Measurements from ENCODE around the gene SCAMP4.
A peak's percentile ranks its signal among the peaks of the same experiment; 100 is the strongest.

The SCAMP4 gene

DNA sequence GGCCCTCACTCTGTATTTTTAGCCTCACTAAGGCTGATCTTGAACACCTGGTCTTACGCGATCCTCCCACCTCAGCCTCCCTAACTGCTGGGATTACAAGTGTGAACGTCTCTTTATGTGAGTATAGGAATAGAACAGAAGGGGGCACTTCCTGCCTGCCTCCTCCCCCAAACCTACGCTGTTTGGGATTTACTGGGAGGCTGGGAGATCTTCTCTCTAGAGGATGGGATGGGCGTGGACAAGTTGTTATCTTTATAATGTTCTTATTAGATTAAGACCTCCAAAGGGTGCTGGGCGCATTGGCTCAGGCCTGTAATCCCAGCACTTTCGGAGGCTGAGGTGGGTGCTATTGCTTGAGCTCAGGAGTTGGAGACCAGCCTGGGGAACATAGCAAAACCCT is 32.9 kb downstream of the SCAMP4 start:
- no peak for DNase-seq (ENCODE audit: low read depth)

DNA sequence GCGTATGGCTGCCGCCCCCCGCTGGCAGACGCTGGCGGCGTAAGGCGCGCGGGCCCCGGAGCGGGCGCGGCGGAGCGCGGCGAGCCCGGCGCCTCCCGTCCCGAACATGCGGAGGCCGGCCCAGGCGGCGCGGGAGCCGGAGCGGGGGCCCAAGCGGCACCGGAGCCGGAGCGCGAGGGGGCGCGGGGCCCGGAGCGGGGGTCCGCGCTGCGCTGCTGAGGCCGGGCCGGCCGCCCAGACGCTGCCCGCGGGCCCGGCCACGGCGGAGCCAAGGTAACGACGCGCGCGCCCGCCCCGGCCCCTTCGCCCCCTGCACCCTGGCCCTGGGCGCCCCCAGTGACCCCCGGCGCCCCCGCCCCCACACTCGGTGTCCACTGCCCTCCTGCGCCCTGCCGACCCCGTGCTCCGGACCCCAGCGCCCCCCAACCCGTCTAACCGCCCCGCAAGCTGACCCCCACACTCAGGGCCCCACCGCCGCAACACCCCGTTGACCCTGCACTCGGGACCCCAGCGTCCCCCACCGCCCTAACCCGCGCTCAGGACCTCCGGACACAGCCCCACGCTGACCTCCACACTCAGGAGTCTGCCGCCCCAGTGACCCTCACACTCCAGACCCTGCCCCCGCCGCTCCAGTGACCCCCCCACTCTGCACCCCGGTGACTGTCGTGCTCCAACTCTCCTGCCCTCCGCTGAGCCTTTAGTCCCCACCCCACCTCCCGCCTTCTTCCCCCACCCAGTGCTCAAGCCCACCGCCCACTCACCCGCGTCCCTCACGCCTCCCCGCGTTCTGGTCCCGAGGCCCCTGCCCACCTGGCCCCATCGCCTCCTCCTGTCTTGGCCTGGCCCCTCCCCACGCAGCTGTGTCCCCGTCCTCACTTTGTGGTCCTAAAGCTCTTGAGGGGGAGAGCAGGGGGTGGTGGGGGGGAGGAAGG is 36.2 kb downstream of the SCAMP4 start, which contains the start of gene CSNK1G2:
Gene CSNK1G2, plus strand, starts transcription at position 27 of the 932 bp plus-strand sequence. CDS start 28,601 bp downstream, outside the sequence.
- DNase-seq (ENCODE audit: low read depth) = peak; percentile 12

DNA sequence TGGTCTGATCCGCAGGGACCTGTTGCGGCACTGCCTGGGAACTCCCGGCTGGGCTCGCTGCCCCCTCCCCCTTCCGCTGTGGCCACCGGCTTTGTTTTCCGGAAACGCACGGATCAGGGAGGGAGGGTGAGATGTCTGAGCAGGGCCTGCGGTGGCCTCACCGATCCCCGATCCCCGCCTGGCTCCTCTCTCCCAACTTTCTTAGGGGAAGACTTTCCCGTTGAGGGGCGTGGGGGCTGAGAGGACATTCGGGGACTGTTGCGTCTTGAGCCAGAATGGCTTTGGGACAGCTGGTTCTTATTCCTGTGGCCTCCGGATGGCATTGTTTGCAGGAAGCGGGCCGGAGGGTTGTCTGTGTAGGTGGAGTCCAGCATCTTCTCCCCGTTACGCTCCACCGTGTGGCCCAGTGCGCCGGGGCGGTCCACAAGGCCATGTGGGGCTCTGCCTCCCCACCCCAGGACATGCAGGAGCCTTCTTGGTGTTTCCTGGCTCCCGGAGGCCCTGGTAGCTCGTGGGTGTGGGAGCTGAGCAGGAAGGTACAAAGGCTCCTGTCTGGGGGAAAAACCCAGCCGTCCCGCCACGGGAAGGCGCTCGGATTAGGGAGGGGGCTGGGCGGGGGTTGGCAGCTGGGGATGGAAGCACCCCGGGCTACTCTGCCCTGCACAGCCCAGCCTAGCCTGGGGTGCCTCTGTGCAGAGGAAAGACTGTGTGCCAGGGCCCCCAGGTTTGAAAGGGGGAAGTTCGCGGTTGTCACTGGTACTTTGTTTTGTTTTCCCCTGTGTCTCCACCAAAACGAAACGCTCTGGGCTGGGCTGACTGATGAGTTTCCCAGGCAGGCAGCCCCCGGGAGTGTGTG is 37.1 kb downstream of the SCAMP4 start:
- peak; percentile 73 for DNase-seq (ENCODE audit: low read depth)

DNA sequence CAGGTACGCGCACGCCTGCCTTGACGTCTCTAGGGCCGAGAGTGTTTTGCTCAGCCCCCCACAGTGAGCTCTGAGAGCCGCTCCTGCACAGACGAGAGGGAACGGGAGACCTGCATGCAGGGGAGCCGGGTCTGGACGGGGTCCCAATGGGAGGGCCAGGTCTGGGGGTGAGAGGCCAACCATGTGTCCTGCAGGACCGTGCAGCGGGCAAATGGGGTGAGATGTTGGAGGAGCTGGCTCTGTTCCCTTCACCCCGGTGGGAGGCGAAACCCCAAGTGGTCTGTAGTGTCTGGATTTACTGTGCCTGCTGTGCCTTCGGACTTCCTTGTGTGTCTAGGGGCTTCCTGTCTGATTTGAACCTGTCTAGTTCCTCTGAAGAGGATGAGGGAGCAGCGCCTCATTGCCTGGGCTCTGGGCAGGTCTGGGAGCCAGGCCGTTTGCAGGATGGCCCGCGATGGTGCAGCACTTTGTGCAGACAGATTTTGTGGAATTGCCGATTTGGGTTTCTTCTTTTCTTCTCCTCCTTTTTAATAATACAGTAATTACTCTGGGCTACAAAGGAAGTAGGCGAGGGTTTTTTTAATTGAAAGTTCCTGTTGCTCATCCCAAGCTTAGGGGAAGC is 37.8 kb downstream of the SCAMP4 start:
- no peak for DNase-seq (ENCODE audit: low read depth)

DNA sequence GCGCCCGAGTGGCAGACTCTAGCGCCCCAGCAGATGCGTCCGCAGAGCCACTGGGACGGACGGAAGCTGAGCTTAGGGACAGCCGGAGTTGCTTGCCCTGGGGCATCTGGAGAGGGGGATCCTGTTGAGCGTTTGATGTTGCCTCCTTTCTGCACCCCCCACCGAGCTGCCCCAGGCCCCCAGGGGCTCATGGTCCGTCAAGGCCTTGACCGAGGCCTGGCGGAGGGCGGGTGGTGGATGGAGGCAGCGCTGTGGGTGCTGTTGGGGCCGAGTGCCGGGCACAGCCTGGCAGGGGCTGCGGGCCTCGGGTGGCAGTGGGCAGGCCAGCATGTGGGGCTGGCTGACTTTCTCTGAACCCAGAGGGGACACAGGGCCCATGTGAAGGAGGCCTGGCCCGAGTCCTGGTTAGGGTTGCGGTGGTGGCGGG is 38.5 kb downstream of the SCAMP4 start:
- DNase-seq (ENCODE audit: low read depth) = no peak

DNA sequence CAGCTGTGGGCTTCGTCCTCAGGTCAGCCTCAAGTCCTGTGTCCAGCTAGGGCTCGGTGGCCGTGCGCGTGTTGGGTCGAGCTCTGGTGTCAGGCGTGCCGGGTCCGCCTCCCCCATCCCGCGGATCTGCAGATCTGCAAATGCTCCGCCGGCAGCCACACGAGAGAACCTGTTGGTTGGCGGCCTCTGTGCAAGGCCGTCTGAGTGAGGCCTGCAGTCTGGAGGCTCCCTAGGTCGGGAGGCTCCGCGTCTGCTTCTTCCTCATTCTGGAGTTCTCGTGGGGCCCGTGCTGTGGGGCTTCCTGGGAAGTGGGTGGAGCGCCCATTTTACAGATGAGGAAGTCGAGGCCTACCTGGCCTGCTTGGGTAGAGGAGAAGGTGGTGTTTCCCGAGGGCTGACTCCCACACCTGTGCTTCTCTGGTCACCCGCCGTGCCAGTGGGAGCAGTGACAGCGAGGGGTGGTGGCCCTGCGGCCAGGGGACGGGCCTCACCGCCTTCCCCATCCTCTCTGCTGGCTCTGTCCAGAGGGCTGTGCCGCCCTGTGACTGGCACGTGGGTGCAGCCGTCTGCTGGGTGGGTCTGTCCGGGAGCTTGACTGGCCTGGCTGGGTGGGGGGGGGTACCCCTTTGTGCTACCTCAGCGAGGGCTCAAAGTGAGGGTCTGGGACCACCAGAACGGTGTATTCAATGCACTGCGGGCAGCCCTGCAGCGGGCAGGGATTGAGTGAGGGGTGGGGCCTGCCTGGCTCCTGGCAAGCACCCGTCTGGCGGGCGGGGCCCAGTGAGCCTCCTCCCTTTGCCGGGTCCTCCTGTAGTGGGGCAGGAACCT is 39.1 kb downstream of the SCAMP4 start:
- no peak for DNase-seq (ENCODE audit: low read depth)

DNA sequence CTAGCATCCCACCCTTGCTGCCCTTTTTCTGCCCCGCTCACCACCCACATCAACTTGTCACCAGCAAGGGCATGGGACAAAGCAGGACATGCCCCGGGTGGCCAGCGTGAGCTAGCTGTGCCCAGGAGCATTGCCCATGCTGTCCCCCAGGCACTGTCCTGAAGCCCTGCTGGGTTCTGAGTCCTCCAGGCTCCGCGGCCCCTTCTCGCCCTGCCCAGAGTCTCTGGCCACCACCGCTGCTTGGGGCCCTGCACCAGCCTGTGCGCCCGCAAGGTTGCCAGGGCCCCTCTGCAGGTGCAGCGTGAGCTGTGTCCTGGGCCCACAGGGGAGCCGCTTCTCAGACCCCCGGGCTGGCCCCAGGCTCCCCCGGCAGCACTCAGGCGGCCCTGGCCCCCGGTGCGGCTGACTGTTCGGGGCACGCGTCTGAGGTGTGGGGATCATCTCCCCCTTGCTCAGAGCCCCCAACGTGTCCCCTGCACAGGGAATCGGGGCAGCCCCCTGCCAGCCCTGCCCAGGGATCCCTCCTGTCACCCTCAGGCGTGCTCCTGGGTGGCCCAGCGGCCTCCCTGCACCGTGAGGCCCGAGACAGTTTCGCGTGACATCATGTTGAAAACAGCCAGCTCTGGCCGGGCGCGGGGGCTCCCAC is 39.8 kb downstream of the SCAMP4 start:
- DNase-seq (ENCODE audit: low read depth) = no peak

DNA sequence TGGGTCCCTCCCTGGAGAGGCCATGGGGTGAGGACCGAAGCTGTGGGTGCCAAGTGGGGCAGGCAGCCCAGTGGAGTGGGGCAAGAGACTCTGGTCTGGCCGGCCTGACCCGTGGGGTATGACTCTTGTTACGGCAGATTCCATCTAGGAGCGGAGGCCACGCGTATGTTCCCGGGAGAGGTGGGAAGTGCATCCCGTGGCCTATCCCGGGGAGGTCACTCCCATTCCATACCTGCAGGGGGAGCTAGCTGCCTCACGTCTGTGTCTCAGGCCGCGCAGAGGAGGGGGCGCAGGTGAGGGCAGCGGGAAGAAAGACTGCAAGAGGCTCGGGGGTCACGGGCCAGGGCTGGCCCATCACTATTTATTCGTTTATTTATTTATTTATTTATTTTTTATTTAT is 40.7 kb downstream of the SCAMP4 start:
- no peak for DNase-seq (ENCODE audit: low read depth)

DNA sequence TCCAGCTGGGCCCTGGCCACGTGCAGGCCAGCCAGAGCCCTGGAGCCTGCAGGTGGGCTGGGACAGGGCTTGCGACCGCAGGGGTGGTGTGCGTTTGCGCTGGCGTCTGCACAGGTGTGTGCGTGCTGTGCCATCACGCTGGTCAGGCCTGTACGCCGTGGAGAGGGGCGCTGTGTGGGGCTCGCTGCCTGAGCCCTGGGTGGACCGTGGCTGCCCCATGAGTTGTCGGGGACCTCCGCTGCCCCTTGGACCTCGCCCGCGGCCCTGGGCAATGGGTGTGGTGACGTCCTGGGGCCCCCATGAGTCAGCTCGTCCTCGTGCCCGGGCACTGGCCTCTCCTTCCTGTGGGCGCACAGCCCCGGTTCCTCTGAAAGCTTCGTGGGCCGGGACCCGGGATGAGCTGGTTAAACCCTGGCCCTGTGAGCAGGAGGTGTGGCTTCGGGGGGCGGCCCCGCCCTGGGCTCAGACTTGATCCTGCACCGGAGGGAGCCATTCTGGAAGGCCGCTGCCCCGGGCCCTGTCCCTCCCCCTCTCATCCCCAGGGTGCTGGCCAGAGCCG is 42.5 kb downstream of the SCAMP4 start:
- no peak for DNase-seq (ENCODE audit: low read depth)

DNA sequence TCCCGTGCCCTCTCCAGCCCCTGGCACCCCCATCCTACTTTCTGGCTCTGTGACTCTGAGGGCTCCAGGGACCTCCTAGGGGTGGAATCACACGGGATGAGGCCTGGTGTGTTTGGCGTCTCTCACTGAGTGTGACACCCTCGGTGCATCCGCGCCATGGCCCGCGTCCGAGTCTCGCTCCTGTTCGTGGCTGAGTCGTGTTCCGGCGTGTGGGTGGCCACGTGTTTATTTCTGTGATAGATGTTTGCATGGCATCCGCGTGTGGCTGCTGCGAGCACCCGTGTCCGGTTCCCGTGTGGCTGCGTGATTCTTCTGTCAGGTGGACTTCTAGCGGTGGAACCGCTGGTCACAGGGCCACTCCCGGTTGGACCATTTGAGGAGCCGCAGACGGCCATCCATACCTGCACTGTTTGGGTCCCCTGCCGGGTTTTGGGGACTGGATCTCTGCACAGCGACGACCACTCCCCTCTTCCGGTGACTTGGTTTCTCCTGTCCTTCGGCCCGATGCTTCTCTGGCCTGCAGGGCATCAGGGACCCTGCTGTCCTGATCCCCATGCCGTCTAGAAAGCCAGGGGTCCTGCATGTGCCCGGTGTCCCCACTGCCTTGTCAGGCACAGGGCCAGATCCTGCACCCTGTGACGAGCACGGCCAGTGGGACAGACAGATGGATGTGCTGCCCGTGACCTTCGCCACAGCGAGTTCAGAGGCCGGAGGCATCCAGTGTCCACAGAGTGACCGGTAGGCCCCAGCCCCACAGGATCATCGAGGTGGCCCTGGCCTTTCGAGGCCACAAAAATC is 44.3 kb downstream of the SCAMP4 start:
- no peak for DNase-seq (ENCODE audit: low read depth)

DNA sequence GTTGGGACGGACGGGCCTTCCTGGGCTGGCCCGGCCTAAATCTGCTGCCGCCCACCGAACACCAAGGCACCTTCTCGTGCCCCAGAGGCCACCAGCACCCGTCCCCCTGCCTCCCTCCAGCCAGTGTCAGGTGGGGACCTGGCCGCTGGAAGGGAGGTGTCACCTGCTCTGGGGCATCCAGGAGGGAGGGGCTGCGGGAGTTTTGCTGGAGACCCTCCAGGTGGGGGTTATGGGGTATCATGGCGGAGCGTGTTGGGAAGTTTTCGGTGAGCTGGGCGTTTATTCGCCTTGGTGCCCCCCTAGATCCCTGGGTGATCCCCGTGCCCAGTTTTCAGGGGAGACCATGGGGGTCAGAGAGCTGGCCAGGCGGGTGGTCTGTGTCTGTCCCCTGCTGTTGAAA is 45.4 kb downstream of the SCAMP4 start:
- no peak for DNase-seq (ENCODE audit: low read depth)

DNA sequence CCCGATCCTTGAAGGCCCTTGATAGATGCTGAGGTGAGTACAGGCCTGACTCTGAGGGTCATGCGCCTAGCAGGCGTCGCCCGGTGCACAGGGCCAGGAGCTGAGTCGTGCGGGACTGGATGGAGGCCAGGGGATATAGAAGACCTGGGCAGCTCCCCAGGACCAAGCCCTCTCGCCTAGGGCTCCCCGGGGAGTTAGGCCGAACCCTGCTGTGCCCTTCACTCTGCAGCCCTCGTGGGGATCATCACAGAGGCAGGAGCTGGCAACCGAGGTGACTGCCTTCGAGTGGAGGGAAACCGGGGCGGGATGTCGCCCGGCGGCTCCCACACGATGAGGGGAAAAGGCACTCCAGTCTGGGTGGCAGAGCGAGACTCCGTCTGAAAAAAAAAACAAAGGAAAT is 47.4 kb downstream of the SCAMP4 start:
- no peak for DNase-seq (ENCODE audit: low read depth)

DNA sequence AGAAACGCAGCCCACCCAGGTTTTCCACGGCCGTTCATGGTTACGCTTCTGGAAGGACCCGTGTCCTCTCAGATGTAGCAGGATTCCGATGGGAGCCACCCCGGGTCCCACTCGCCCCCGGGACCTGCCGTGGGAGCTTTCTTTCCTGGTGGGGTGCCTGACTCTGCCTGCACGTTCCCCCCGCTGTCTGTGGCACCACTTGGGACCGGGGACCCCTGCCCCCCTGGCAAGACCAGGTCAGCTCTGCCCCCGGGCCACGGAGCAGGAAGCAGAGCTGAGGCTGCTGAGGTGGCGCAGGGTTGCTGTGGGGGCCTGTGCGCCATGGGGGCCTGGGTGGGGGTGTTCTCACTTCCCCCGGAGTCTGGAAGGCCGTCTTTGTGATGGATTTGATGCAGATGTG is 47.8 kb downstream of the SCAMP4 start:
- no peak for DNase-seq (ENCODE audit: low read depth)

DNA sequence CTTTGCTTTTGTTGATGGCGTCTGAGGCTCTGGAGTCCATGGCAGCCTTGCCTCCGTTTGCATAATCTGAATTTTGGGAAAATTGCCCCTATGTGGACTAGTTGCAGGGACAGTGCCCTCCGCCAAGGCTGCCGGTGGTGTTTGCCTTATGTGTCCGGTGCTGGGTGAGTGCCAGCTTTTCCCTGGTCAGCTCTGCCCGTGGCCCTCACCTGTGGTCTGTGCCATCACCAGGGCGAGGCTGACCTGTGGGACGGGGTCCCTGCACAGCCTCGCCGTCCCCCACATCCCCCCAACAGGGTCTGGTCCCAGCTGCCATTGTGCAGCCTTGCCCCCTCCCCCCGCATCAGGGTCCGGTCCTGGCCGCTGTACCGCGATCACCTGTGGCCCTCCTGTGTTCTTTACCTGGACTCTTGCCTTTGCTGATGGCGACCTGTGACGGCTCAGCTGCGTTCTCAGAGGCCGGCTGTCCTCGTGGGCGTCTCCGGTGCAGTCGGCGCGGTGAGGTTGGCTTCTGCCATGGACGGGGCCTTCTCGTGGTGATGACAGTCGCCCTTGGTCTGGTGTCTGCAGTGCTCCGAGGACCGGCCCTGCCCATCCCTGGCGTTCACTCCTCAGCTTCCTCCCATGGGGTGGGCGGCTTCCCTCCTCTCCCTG is 48.4 kb downstream of the SCAMP4 start:
- no peak for DNase-seq (ENCODE audit: low read depth)

DNA sequence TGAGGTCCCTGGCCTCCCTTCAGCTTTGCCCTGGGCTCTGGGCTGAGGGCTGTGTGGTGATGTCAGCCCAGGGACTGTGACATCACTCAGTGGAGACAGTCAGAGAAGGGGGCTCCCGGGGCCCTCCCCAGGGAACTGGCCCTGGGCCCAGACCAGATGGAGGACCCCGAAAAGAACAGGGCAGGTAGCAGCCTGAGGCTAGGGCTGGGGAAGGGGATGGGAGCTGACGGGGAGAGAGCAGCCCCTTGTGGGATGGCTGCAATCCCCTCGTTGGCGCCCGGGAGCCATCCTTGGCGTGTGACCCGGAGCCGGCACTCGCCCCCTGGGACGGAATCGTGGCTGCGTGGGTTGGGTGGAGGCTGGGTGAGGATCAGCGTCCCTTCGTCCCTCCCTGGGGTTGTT is 49.3 kb downstream of the SCAMP4 start:
- DNase-seq (ENCODE audit: low read depth) = no peak

DNA sequence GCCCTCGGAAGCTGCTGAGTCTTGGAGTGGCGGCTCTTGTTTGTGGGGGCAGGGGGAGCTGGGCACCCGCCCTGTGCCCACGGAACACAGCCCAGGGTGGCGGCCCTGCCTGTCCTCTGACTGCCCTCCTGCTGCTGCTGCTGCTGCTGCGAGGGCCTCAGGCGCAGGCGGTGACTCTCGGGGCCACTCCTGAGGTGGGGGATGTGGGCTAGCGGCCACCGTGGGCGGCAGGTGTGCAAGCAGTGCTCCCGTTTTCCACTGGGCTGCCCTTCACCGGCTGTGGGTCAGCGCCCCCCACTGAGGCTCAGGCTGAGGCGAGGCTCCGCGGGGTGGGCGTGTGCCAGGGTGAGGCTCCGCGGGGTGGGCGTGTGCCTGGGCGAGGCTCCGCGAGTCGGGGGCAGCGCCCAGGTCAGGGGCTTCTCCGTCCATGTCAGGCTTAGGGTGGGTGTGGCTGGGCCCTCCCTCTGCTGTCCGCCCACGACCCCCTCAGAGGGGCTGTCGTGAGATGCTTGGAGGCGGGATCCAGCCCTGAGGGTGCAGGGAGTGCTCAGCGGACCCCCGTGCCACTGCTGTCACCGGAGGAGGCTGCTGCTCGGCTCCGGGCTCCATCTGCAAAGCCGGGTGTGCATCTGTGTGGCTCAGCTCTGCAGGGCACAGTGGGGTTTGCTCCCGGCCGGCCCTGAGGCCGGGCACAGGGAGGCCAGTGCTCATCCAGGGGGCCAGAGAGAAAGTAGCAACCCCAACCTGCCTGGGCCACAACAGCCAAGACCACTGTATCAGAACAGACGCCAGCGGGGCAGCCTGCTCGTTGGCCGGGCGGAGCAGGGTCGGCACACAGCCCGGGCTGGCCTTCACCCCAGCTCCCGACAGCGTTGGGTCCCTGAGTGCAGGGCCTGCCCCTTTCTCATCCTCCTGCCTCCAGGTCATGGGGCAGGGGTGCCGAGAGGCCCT is 50.2 kb downstream of the SCAMP4 start:
- no peak for DNase-seq (ENCODE audit: low read depth)

DNA sequence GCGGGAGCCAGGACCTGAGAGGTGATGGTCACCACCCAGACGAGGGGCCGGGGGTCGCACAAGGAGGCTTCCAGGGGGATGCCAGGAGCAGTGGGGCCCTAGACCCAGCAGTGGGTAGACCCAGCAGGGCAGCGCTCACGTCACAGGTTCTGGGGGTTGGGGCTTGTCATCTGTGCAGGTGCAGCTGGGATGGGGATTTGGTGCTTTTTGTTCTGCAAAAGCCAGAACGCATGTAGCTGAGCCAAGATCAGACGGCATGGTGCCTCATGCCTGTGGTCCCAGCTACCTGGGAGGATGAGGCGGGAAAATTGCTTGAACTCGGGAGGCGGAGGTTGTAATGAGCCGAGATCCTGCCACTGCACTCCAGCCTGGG is 50.9 kb downstream of the SCAMP4 start:
- no peak for DNase-seq (ENCODE audit: low read depth)

DNA sequence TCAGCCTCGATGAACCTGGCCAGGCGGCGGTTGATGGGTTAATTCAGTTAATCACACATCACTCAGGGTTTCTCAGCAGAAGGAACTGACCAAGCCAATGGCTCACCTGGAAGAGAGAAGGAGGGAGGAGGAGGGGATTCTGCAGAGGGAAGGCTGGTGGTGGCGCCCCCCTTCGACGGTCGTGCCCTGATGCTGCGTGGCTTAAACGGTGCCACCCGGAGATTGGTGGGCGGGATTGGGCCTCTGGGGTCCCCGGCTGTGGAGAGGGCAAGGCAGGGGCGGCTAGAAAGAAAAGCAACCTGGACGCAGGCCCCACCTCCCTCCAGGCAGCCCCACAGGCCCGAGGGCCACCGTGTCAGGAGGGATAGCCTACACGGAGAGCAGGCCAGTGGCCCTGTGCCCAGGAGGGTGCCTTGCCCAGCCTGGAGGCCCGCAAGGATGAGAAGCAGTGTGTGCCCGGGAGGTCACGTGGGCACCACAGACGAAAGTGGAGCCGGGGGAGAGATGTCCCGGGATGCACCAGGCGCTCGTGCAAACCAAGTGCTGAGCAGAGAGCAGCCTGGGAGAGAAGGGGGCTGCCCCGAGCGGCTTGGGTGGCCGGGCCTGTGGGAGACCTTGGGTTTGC is 51.8 kb downstream of the SCAMP4 start:
- no peak for DNase-seq (ENCODE audit: low read depth)
